Measurements from ENCODE around the gene SLC27A6.

DNA sequence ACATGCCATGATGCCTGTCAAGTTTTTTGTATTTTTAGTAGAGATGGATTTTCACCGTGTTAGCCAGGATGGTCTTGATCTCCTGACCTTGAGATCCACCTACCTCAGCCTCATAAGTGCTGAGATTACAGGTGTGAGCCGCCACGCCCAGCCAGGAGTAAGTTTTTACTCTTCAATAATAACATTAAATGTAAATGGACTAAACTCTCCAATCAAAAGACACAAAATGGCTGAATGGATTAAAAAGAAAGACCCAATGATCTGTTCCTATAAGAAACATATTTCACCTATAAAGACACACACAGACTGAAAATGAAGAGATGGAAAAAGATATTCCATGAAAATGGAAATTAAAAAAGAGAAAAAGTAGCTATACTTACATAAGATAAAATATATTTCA lies 92.0 kb downstream of the SLC27A6 start:
- no peak for TF ChIP-seq POLR2AphosphoS5 (IDR thresholded peaks at IDR 0.05; ENCODE audit: low read depth, low read length)
- TF ChIP-seq, protein P1, sequence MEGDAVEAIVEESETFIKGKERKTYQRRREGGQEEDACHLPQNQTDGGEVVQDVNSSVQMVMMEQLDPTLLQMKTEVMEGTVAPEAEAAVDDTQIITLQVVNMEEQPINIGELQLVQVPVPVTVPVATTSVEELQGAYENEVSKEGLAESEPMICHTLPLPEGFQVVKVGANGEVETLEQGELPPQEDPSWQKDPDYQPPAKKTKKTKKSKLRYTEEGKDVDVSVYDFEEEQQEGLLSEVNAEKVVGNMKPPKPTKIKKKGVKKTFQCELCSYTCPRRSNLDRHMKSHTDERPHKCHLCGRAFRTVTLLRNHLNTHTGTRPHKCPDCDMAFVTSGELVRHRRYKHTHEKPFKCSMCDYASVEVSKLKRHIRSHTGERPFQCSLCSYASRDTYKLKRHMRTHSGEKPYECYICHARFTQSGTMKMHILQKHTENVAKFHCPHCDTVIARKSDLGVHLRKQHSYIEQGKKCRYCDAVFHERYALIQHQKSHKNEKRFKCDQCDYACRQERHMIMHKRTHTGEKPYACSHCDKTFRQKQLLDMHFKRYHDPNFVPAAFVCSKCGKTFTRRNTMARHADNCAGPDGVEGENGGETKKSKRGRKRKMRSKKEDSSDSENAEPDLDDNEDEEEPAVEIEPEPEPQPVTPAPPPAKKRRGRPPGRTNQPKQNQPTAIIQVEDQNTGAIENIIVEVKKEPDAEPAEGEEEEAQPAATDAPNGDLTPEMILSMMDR (IDR thresholded peaks at IDR 0.05), result no peak
- TF ChIP-seq REST (IDR thresholded peaks at IDR 0.05; ENCODE audit: insufficient read depth in 1 of 2, low read depth in 2 of 2, low read length in 1 of 2), result no peak
- no peak for TF ChIP-seq SIN3A (IDR thresholded peaks at IDR 0.05; ENCODE audit: borderline replicate concordance, insufficient read depth, low read depth, low read length)
